ENCODE measurements around the gene WWOX. TPM values are rescaled to one million over a fixed set of nuclear protein-coding genes. Genes with fewer than 3 reads are reported as not detected.

WWOX gene
- total RNA-seq, 1 experiment from 2014 or later: 79.9 TPM

GRCh38 chr16:78352184-78352583 lies 252.7 kb downstream of the WWOX start:
- no peak for DNase-seq (ENCODE audit: low spot score)
- no peaks in the 10 kb centered on the region for H3K4me1 ChIP-seq (ENCODE audit: insufficient read depth, low read length, poor library complexity, severe bottlenecking)
- no TSS peak for BruUV-seq (replicated peaks)
- H3K27me3 ChIP-seq (replicated peaks; ENCODE audit: insufficient read depth, low read depth, low read length, poor library complexity): no peaks in the 10 kb centered on the region
- H3K27ac ChIP-seq (ENCODE audit: low read depth, low read length, poor library complexity, severe bottlenecking): no peak overlapping the region
- H3K36me3 ChIP-seq (ENCODE audit: insufficient read depth, low read length, poor library complexity, severe bottlenecking): no peaks in the 10 kb centered on the region
- H3K9me3 ChIP-seq (ENCODE audit: low read depth, low read length, poor library complexity, severe bottlenecking): peaks cover 15% of the 10 kb centered on the region
- intact Hi-C loops (cut with micrococcal nuclease; ENCODE audit: unreplicated experiment): no loop called here
- TF ChIP-seq EZH2 (IDR thresholded peaks at IDR 0.05; ENCODE audit: borderline replicate concordance, low read depth, low read length, poor library complexity, severe bottlenecking) (no peak), CTCF (conservative IDR thresholded peaks at IDR 0.05; ENCODE audit: low read depth, low read length) (no peak)
- no peak overlapping the region for H3K4me3 ChIP-seq (ENCODE audit: low read depth, low read length, poor library complexity, severe bottlenecking)
- CTCF ChIA-PET: no interaction called here
- POLR2A ChIA-PET (ENCODE audit: low non-redundant PET): no interaction called here

- DNase-seq (ENCODE audit: low spot score): no peak
- Histone ChIP-seq H3K27me3 (replicated peaks; ENCODE audit: insufficient read depth, low read depth, low read length, poor library complexity) (no peaks in the 10 kb centered on the region), H3K4me3 (ENCODE audit: low read depth, low read length, poor library complexity, severe bottlenecking) (no peak overlapping the region), H3K9me3 (ENCODE audit: low read depth, low read length, poor library complexity, severe bottlenecking) (peaks cover 15% of the 10 kb centered on the region), H3K4me1 (ENCODE audit: insufficient read depth, low read length, poor library complexity, severe bottlenecking) (no peaks in the 10 kb centered on the region), H3K27ac (ENCODE audit: low read depth, low read length, poor library complexity, severe bottlenecking) (no peak overlapping the region), H3K36me3 (ENCODE audit: insufficient read depth, low read length, poor library complexity, severe bottlenecking) (no peaks in the 10 kb centered on the region)
- ChIA-PET POLR2A (ENCODE audit: low non-redundant PET) (no interaction called here), CTCF (no interaction called here)
- TF ChIP-seq CTCF (conservative IDR thresholded peaks at IDR 0.05; ENCODE audit: low read depth, low read length) (no peak), EZH2 (IDR thresholded peaks at IDR 0.05; ENCODE audit: borderline replicate concordance, low read depth, low read length, poor library complexity, severe bottlenecking) (no peak)
- intact Hi-C loops (cut with micrococcal nuclease; ENCODE audit: unreplicated experiment): no loop called here
- no TSS peak for BruUV-seq (replicated peaks)
These were observed 254.3 kb downstream of the WWOX start for GRCh38 chr16:78353640-78354275.

GRCh38 chr16:78362524-78363135 lies 263.2 kb downstream of the WWOX start:
- CTCF ChIA-PET: no interaction called here
- no TSS peak for BruUV-seq (replicated peaks)
- POLR2A ChIA-PET (ENCODE audit: low non-redundant PET): no interaction called here

More at GRCh38 chr16:78362524-78363135, 263.2 kb downstream of the WWOX start:
- no peak overlapping the region for H3K27ac ChIP-seq (ENCODE audit: low read depth, low read length, poor library complexity, severe bottlenecking)
- H3K27me3 ChIP-seq (replicated peaks; ENCODE audit: insufficient read depth, low read depth, low read length, poor library complexity): no peaks in the 10 kb centered on the region
- DNase-seq (ENCODE audit: low spot score): no peak
- intact Hi-C loops (cut with micrococcal nuclease; ENCODE audit: unreplicated experiment): no loop called here
- TF ChIP-seq EZH2 (IDR thresholded peaks at IDR 0.05; ENCODE audit: borderline replicate concordance, low read depth, low read length, poor library complexity, severe bottlenecking): no peak
- no peak for TF ChIP-seq CTCF (conservative IDR thresholded peaks at IDR 0.05; ENCODE audit: low read depth, low read length)
- no peak overlapping the region for H3K4me3 ChIP-seq (ENCODE audit: low read depth, low read length, poor library complexity, severe bottlenecking)
- H3K9me3 ChIP-seq (ENCODE audit: low read depth, low read length, poor library complexity, severe bottlenecking): no peaks in the 10 kb centered on the region
- no peaks in the 10 kb centered on the region for H3K36me3 ChIP-seq (ENCODE audit: insufficient read depth, low read length, poor library complexity, severe bottlenecking)
- H3K4me1 ChIP-seq (ENCODE audit: insufficient read depth, low read length, poor library complexity, severe bottlenecking): no peaks in the 10 kb centered on the region

Measured in A673 (cell line).